ENCODE data around the gene MUC4.
"Not testable (repeated sequence)": the region's sequence is repeated elsewhere in the genome, so short reads cannot be mapped to it uniquely, and the experiment has no call there.

- not testable (repeated sequence) for TF ChIP-seq POLR2AphosphoS5 (IDR thresholded peaks at IDR 0.05; ENCODE audit: low read depth, low read length); POLR2A (IDR thresholded peaks at IDR 0.05; ENCODE audit: low read depth, low read length); TAF1 (IDR thresholded peaks at IDR 0.05; ENCODE audit: borderline replicate concordance, low read depth, low read length)
Measured at GRCh38 chr3:195792621-195793020, 19.1 kb downstream of the MUC4 start.

Measured in GM12892 (cell line).